ENCODE results near the gene MGAT3. TPM values are rescaled to one million over a fixed set of nuclear protein-coding genes. Genes with fewer than 3 reads are reported as not detected.

Gene MGAT3
- total RNA-seq, 1 donor from 2014 or later, result 0.53 TPM

DNA sequence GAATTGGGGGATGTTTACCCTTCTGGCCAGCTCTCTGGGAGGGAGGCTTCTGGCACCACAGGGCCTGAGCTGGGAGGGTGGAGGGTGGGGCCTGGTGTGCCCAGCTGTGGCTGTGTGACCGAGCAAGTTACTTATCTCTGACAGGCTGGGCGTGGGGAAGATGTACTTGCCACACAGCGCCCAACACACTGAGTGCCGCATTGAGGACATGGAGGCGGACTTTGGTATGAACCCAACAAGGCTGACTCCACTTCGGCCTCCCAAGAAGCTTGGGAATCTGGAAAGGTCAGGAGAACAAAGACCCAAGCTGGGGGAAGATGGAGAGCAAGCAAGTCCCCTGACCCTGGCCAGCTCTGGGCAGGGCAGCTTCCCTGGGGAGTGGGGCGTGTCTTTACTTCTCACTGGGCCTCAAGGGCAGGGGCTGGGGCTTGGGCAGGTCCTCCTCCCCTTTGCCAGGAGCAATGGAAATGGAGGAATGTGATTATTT lies 2.4 kb upstream of the MGAT3 start:
- H3K4me3 ChIP-seq (ENCODE audit: low read depth, low read length), result no peak overlapping the region
- FAIRE-seq (no peak), DNase-seq (ENCODE audit: low read depth) (no peak)
- no peaks in the 10 kb centered on the region for H3K36me3 ChIP-seq (ENCODE audit: control insufficient read depth, insufficient read depth, low read length)
- H3K27me3 ChIP-seq (ENCODE audit: control insufficient read depth, insufficient read depth, low read length), result peaks cover 16% of the 10 kb centered on the region
- no peak for TF ChIP-seq CTCF (IDR thresholded peaks at IDR 0.05; ENCODE audit: insufficient read depth, low read length, severe bottlenecking)

GRCh38 chr22:39457198-39457555 lies 365 bp downstream of the MGAT3 start:
- Histone ChIP-seq H3K27me3 (ENCODE audit: control insufficient read depth, insufficient read depth, low read length) (peaks cover 16% of the 10 kb centered on the region), H3K36me3 (ENCODE audit: control insufficient read depth, insufficient read depth, low read length) (no peaks in the 10 kb centered on the region), H3K4me3 (ENCODE audit: low read depth, low read length) (no peak overlapping the region)
- DNase-seq (ENCODE audit: low read depth), result no peak
- TF ChIP-seq CTCF (IDR thresholded peaks at IDR 0.05; ENCODE audit: insufficient read depth, low read length, severe bottlenecking), result no peak
- FAIRE-seq, result no peak

DNA sequence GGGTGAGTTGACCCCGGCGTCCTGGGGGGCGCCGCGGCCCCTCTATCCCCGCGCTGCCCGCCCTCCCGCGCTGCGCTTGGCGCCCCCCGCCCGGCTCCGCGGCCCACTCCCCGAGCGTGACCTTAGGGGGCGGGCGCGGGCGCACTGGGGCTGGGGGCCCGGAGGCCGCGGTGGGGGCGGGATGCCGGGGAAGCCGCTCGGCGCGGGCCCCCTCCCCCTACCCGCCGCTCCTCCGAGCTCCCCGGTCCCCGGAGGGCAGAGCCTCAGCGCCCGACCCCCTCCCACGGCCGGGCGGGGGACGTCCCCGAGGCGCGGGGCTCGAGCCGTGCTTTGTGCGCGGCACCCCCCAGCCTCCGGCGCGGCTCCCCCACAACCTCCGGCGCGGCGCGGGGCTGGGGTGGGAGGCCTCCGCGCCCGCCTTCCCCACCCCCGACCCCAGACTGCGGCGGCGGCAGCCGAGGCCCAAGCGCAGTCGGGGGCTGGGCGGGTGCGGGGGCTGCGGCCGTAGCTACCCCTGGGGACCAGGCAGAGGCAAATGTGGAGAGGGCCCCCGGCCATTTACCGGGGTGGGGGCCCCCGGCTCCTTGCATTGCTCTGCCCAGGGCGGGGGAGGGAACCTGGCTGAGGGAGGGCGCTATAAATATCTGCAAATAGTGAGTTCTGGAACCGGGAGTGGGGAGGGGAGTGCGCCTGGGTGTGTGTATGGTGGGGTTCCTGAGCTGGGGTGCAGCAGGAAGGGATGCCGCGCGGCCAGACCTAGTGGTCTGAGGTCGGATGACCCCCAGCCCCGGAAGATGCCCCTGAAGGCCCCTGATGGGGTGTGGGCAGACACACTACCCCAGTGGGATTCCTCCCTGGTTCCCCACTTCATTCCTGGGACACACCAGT lies 988 bp downstream of the MGAT3 start:
- no peaks in the 10 kb centered on the region for H3K36me3 ChIP-seq (ENCODE audit: control insufficient read depth, insufficient read depth, low read length)
- no peak for FAIRE-seq
- H3K4me3 ChIP-seq (ENCODE audit: low read depth, low read length), result no peak overlapping the region
- H3K27me3 ChIP-seq (ENCODE audit: control insufficient read depth, insufficient read depth, low read length), result peaks cover 16% of the 10 kb centered on the region
- DNase-seq (ENCODE audit: low read depth), result no peak
- no peak for TF ChIP-seq CTCF (IDR thresholded peaks at IDR 0.05; ENCODE audit: insufficient read depth, low read length, severe bottlenecking)

- DNase-seq (ENCODE audit: low read depth) (no peak), FAIRE-seq (no peak)
- peaks cover 16% of the 10 kb centered on the region for H3K27me3 ChIP-seq (ENCODE audit: control insufficient read depth, insufficient read depth, low read length)
- H3K4me3 ChIP-seq (ENCODE audit: low read depth, low read length), result no peak overlapping the region
- no peaks in the 10 kb centered on the region for H3K36me3 ChIP-seq (ENCODE audit: control insufficient read depth, insufficient read depth, low read length)
- TF ChIP-seq CTCF (IDR thresholded peaks at IDR 0.05; ENCODE audit: insufficient read depth, low read length, severe bottlenecking), result no peak
These were observed 1.8 kb downstream of the MGAT3 start for GRCh38 chr22:39458444-39459083.

GRCh38 chr22:39459681-39460080 lies 2.9 kb downstream of the MGAT3 start:
- Histone ChIP-seq H3K36me3 (ENCODE audit: control insufficient read depth, insufficient read depth, low read length) (no peaks in the 10 kb centered on the region), H3K4me3 (ENCODE audit: low read depth, low read length) (no peak overlapping the region), H3K27me3 (ENCODE audit: control insufficient read depth, insufficient read depth, low read length) (peaks cover 16% of the 10 kb centered on the region)
- FAIRE-seq (no peak), DNase-seq (ENCODE audit: low read depth) (no peak)
- TF ChIP-seq CTCF (IDR thresholded peaks at IDR 0.05; ENCODE audit: insufficient read depth, low read length, severe bottlenecking), result no peak

All from bronchial epithelial cell (primary cell).